H1 (cell line): Measurements from ENCODE around the gene CDC5L. TPM values are rescaled to one million over a fixed set of nuclear protein-coding genes. Genes with fewer than 3 reads are reported as not detected.

Source experiments
- CTCF ChIA-PET: fragments of 300-600 bp; sonication (Branson Sonifier 250); formaldehyde crosslinking; loops from one replicate; lab custom pipeline; 2021; ENCODE audit not compliant: partially characterized antibody; lab: Charles Lee
- POLR2A ChIA-PET: fragments of 300-600 bp; sonication (Branson Sonifier 250); formaldehyde crosslinking; loops from one replicate; lab custom pipeline; 2021; ENCODE audit warnings: inconsistent platforms; ENCODE audit not compliant: partially characterized antibody; lab: Charles Lee
- DNase-seq, 2 experiments: peaks; one replicate each; pipeline versions ENCODE4 v3.0.0 to v3.0.0-alpha.2; 2010 to 2022; ENCODE audit warnings: low spot score in 2 of 2, low read depth in 1 of 2, mixed read lengths in 1 of 2
- FAIRE-seq: peaks from 2 replicates; lab custom pipeline; 2011; peaks lifted over from hg19 to GRCh38; lab: Jason Lieb, UNC
- H2AFZ ChIP-seq: 2 replicates; pipeline ENCODE4 v1.8.1; 2012; ENCODE audit warnings: low read length, inconsistent platforms
- H2AK5ac ChIP-seq: 2 replicates; pipeline ENCODE4 v1.6.1; 2013; ENCODE audit warnings: low read depth, low read length
- H2BK120ac ChIP-seq: replicated peaks from 2 replicates; pipeline ENCODE3; 2013; ENCODE audit warnings: low read depth, low read length, inconsistent platforms
- H2BK12ac ChIP-seq: 2 replicates; pipeline ENCODE4 v1.6.1; 2013; ENCODE audit warnings: low read depth, low read length
- H2BK15ac ChIP-seq: 2 replicates; pipeline ENCODE4 v1.6.1; 2013; ENCODE audit warnings: low read length
- H2BK20ac ChIP-seq: 2 replicates; pipeline ENCODE4 v1.6.1; 2013; ENCODE audit warnings: low read length
- H2BK5ac ChIP-seq: 2 replicates; pipeline ENCODE4 v1.6.1; 2013; ENCODE audit warnings: low read depth, low read length
- H3K14ac ChIP-seq: 2 replicates; pipeline ENCODE4 v1.6.1; 2013; ENCODE audit warnings: inconsistent platforms; ENCODE audit not compliant: insufficient read length
- H3K18ac ChIP-seq: 2 replicates; pipeline ENCODE4 v1.6.1; 2013; ENCODE audit warnings: low read length; ENCODE audit errors: extremely low read depth
- H3K23ac ChIP-seq: 2 replicates; pipeline ENCODE4 v1.6.1; 2013; ENCODE audit warnings: inconsistent platforms; ENCODE audit not compliant: insufficient read length
- H3K23me2 ChIP-seq: 2 replicates; pipeline ENCODE4 v1.6.1; 2013; ENCODE audit warnings: low read depth, low read length
- H3K27ac ChIP-seq: 2 replicates; pipeline ENCODE4 v1.6.1; 2011; ENCODE audit warnings: low read depth, low read length, inconsistent platforms
- H3K27me3 ChIP-seq, 4 experiments: replicated peaks in 1 of 4; 1 replicate in 1 of 4; 2 replicates in 3 of 4; pipeline versions ENCODE4 v1.6.1 to v1.8.1; 2011 to 2013; ENCODE audit warnings: low read length in 3 of 4, mild to moderate bottlenecking in 3 of 4, inconsistent platforms in 2 of 4, mixed read lengths in 2 of 4, moderate library complexity in 1 of 4; ENCODE audit not compliant: control insufficient read depth in 3 of 4, insufficient read depth in 3 of 4; ENCODE audit errors: extremely low read depth in 1 of 4
- H3K36me3 ChIP-seq, 4 experiments: 2 replicates each; pipeline versions ENCODE4 v1.6.1 to v1.8.1; 2011 to 2013; ENCODE audit warnings: mild to moderate bottlenecking in 4 of 4, low read length in 3 of 4, moderate library complexity in 2 of 4, control low read depth in 1 of 4, inconsistent platforms in 1 of 4; ENCODE audit not compliant: insufficient read depth in 4 of 4, control insufficient read depth in 2 of 4
- H3K4ac ChIP-seq: replicated peaks from 2 replicates; pipeline ENCODE3; 2013; ENCODE audit warnings: low read length, low read depth, mixed read lengths, inconsistent platforms; ENCODE audit not compliant: insufficient read length
- H3K4me1 ChIP-seq, 4 experiments: replicated peaks in 1 of 4; 1 replicate in 1 of 4; 2 replicates in 3 of 4; pipeline versions ENCODE4 v1.6.1 to v1.8.1; 2011 to 2013; ENCODE audit warnings: low read length in 3 of 4, inconsistent platforms in 2 of 4, mixed read lengths in 1 of 4; ENCODE audit not compliant: insufficient read depth in 4 of 4, control insufficient read depth in 3 of 4
- H3K4me2 ChIP-seq, 2 experiments: 2 replicates each; pipeline versions ENCODE4 v1.6.1 to v1.8.1; 2011 to 2013; ENCODE audit warnings: low read depth in 2 of 2, low read length in 2 of 2, control low read depth in 1 of 2, inconsistent platforms in 1 of 2, mild to moderate bottlenecking in 1 of 2; ENCODE audit not compliant: insufficient read depth in 1 of 2
- H3K4me3 ChIP-seq, 4 experiments: fragments of 200-600, 300-600 bp in 1 of 4; sonication (generic), shearing (Covaris generic), sonication (Bioruptor Twin) in 1 of 4; 2 replicates each; pipeline versions ENCODE4 v1.5.1 to v1.8.1; 2011 to 2016; ENCODE audit warnings: low read length in 4 of 4, low read depth in 3 of 4, control low read depth in 2 of 4, inconsistent platforms in 2 of 4, mild to moderate bottlenecking in 2 of 4, mixed read lengths in 1 of 4, moderate library complexity in 1 of 4; ENCODE audit not compliant: insufficient read depth in 2 of 4; ENCODE audit errors: extremely low read depth in 1 of 4
- H3K56ac ChIP-seq: replicated peaks from 2 replicates; pipeline ENCODE3; 2013; ENCODE audit warnings: low read depth, mild to moderate bottlenecking, mixed read lengths, low read length, inconsistent platforms; ENCODE audit not compliant: insufficient read length
- H3K79me1 ChIP-seq: 2 replicates; pipeline ENCODE4 v1.6.1; 2013; ENCODE audit warnings: low read depth, low read length, control low read depth
- H3K79me2 ChIP-seq, 2 experiments: 2 replicates each; pipeline versions ENCODE4 v1.6.1 to v1.8.1; 2012 to 2013; ENCODE audit warnings: low read length in 2 of 2, mild to moderate bottlenecking in 2 of 2, inconsistent platforms in 1 of 2; ENCODE audit not compliant: insufficient read depth in 2 of 2, control insufficient read depth in 1 of 2
- H3K9ac ChIP-seq, 4 experiments: replicated peaks in 1 of 4; 1 replicate in 1 of 4; 2 replicates in 3 of 4; pipeline versions ENCODE4 v1.6.1 to v1.8.1; 2011 to 2013; ENCODE audit warnings: low read depth in 3 of 4, low read length in 3 of 4, control low read depth in 2 of 4, mild to moderate bottlenecking in 2 of 4, moderate library complexity in 2 of 4, inconsistent platforms in 1 of 4; ENCODE audit errors: extremely low read depth in 1 of 4
- H3K9me3 ChIP-seq, 2 experiments: 2 replicates each; pipeline versions ENCODE4 v1.6.1 to v1.8.1; 2012 to 2013; ENCODE audit warnings: mild to moderate bottlenecking in 2 of 2, moderate library complexity in 2 of 2, control low read depth in 1 of 2, inconsistent platforms in 1 of 2, low read depth in 1 of 2, low read length in 1 of 2, mixed read lengths in 1 of 2; ENCODE audit not compliant: insufficient read depth in 2 of 2
- H4K20me1 ChIP-seq, 2 experiments: replicated peaks in 1 of 2; 2 replicates each; pipeline versions ENCODE3 to v1.8.1; 2011 to 2013; ENCODE audit warnings: inconsistent platforms in 2 of 2, low read length in 2 of 2, mild to moderate bottlenecking in 1 of 2; ENCODE audit not compliant: insufficient read depth in 2 of 2, control insufficient read depth in 1 of 2
- H4K5ac ChIP-seq: 2 replicates; pipeline ENCODE4 v1.6.1; 2013; ENCODE audit warnings: low read length, low read depth, mixed read lengths, inconsistent platforms; ENCODE audit not compliant: insufficient read length
- H4K8ac ChIP-seq: 2 replicates; pipeline ENCODE4 v1.8.0; 2013; ENCODE audit warnings: mild to moderate bottlenecking, moderate library complexity, low read length, inconsistent platforms; ENCODE audit not compliant: insufficient read depth; ENCODE audit errors: extremely low read depth
- H4K91ac ChIP-seq: replicated peaks from 2 replicates; pipeline ENCODE3; 2013; ENCODE audit warnings: low read length, mixed read lengths, inconsistent platforms; ENCODE audit not compliant: insufficient read length
- ASH2L ChIP-seq: fragments of 200-600, 300-600 bp; sonication (generic); IDR thresholded peaks from one replicate; pipeline ENCODE4 v1.7.1; 2017; ENCODE audit warnings: low read length
- ATF2 ChIP-seq: IDR thresholded peaks from 2 replicates; pipeline ENCODE4 v1.6.1; 2012; ENCODE audit warnings: low read length, inconsistent platforms
- JUND ChIP-seq: IDR thresholded peaks from 2 replicates; pipeline ENCODE4 v1.6.1; 2011; ENCODE audit warnings: mild to moderate bottlenecking, improper control_type of control experiment, low read length
- KDM4A ChIP-seq: IDR thresholded peaks from one replicate; pipeline ENCODE4 v1.7.1; 2012; ENCODE audit warnings: low read depth, mild to moderate bottlenecking, moderate library complexity, low read length, inconsistent platforms; ENCODE audit not compliant: severe bottlenecking
- RFX5 ChIP-seq: IDR thresholded peaks from 2 replicates; pipeline ENCODE4 v1.6.1; 2011; ENCODE audit warnings: low read depth, low read length, improper control_type of control experiment, borderline replicate concordance
- RNF2 ChIP-seq: fragments of 200-900, 300-1000 bp; sonication (generic); IDR thresholded peaks from 2 replicates; pipeline ENCODE4 v1.7.1; 2016; ENCODE audit warnings: borderline replicate concordance, low read depth, mild to moderate bottlenecking, antibody characterized with exemption, low read length; ENCODE audit not compliant: poor library complexity, severe bottlenecking; ENCODE audit errors: missing control alignments
- SIN3A ChIP-seq, 2 experiments: IDR thresholded peaks in 1 of 2; conservative IDR thresholded peaks in 1 of 2; 2 replicates each; pipeline ENCODE4 v1.6.1; 2011 to 2012; ENCODE audit warnings: low read length in 2 of 2, improper control_type of control experiment in 1 of 2, low read depth in 1 of 2, mild to moderate bottlenecking in 1 of 2
- TBP ChIP-seq: IDR thresholded peaks from 2 replicates; pipeline ENCODE4 v1.6.1; 2011; ENCODE audit warnings: low read depth, low read length, improper control_type of control experiment
- USF2 ChIP-seq: IDR thresholded peaks from 2 replicates; pipeline ENCODE4 v1.6.1; 2011; ENCODE audit warnings: low read length, improper control_type of control experiment
- WGBS, 2 experiments: shearing (Covaris generic) in 1 of 2; methylation state at CpG; one replicate each; pipeline versions ENCODE4 v1.1.6 to v1.1.7; 2013 to 2015; ENCODE audit warnings: low lambda C conversion rate in 2 of 2, mixed read lengths in 2 of 2, inconsistent platforms in 1 of 2, low coverage in 1 of 2, missing lambda C conversion rate in 1 of 2; ENCODE audit not compliant: insufficient replicate concordance in 2 of 2, insufficient coverage in 1 of 2, insufficient read length in 1 of 2; ENCODE audit errors: extremely low coverage in 1 of 2, missing lambda C conversion rate in 1 of 2; 5-methylcytosine and 5-hydroxymethylcytosine counted together
- polyA plus RNA-seq, 7 experiments: library from polyadenylated mRNA; depleted of rRNA in 3 of 7; stranded (reverse) in 5 of 7; unstranded in 2 of 7; fragments of >200 nt in 5 of 7; fragments of 200-250 nt in 2 of 7; gene quantifications; 1 replicate in 5 of 7; 2 replicates in 1 of 7; 4 replicates in 1 of 7; pipeline versions ENCODE4 v1.2.1 to v1.2.3, GENCODE V29; 2011 to 2013; ENCODE audit warnings: missing spikeins in 2 of 7, mixed read lengths in 2 of 7
- total RNA-seq: library from RNA; stranded (reverse); fragmentation: NEBNext Ultra II Directional; extraction: Animal tissue kit (Norgen Biotek cat#: 25700); gene quantifications from 2 replicates; pipeline ENCODE4 v1.2.1, GENCODE V29; 2021

CDC5L gene
- total and polyA plus RNA-seq, 2 of the 8 experiments (the other 6 are each of a cell fraction or from before 2014, with no cell fraction given) = 8.4 to 32.8 TPM

GRCh38 chr6:44400572-44400971 is 13.1 kb downstream of the CDC5L start:
- H3K14ac ChIP-seq = no peak overlapping the region
- no peak overlapping the region for H2BK20ac ChIP-seq
- H3K79me1 ChIP-seq = no peaks in the 10 kb centered on the region
- H2BK5ac ChIP-seq = no peak overlapping the region
- no peak overlapping the region for H2AFZ ChIP-seq
- H4K20me1 ChIP-seq = peaks cover 0 to 2% of the 10 kb centered on the region in 2 experiments
- peaks cover 18 to 69% (median 51%) of the 10 kb centered on the region in 4 experiments for H3K36me3 ChIP-seq
- ChIA-PET CTCF (interaction anchor here (0.6 kb wide), 1 partner anchor 69 kb away, joined by 3 read pairs; no protein-coding TSS in a partner anchor), POLR2A (interaction anchor here (0.8 to 1.0 kb wide), 2 partner anchors 10 to 17 kb away, joined by 3 read pairs; no protein-coding TSS in a partner anchor)
- DNase-seq (no peak), FAIRE-seq (no peak)
- no peaks in the 10 kb centered on the region for H3K27me3 ChIP-seq
- H3K4me1 ChIP-seq = no peaks in the 10 kb centered on the region
- H3K9ac ChIP-seq = no peak overlapping the region
- WGBS, 2 experiments = 92% methylated on average over 2 of the region's 2 CpGs; no CpG with 5 or more reads in 1 of the 2 experiments
- H4K8ac ChIP-seq = no peak overlapping the region
- H3K18ac ChIP-seq = no peak overlapping the region
- no peak overlapping the region for H4K5ac ChIP-seq
- H3K79me2 ChIP-seq = peaks cover 0 to 11% of the 10 kb centered on the region in 2 experiments; a peak in 1 of 4 replicates
- no peak overlapping the region for H2BK12ac ChIP-seq
- H3K23me2 ChIP-seq = no peaks in the 10 kb centered on the region
- no peak overlapping the region for H2BK120ac ChIP-seq
- H3K4me3 ChIP-seq = no peak overlapping the region
- no peak overlapping the region for H4K91ac ChIP-seq
- H2AK5ac ChIP-seq = no peak overlapping the region
- H3K27ac ChIP-seq = no peak overlapping the region
- no peaks in the 10 kb centered on the region for H3K9me3 ChIP-seq
- H2BK15ac ChIP-seq = no peak overlapping the region
- no peak overlapping the region for H3K4me2 ChIP-seq
- H3K4ac ChIP-seq = no peak overlapping the region
- no peak overlapping the region for H3K56ac ChIP-seq
- no peak overlapping the region for H3K23ac ChIP-seq
- TF ChIP-seq SIN3A (conservative IDR thresholded peaks at IDR 0.05 in 1 of 2, IDR thresholded peaks at IDR 0.05 in 1 of 2; ENCODE audit: low read depth in 1 of 2, low read length in 2 of 2) (no peak), RNF2 (no peak), KDM4A (no peak), RFX5 (no peak), USF2 (no peak), ATF2 (no peak), ASH2L (no peak), TBP (no peak), JUND (no peak)
